GM21619 (cell line): ENCODE results near the gene RABL6.
"Not testable (repeated sequence)": the region's sequence is repeated elsewhere in the genome, so short reads cannot be mapped to it uniquely, and the experiment has no call there.

Experiments
- ATAC-seq: cut with Tn5 transposase; IDR thresholded peaks from one replicate; pipeline ENCODE4 v1.9.1; 2021; ENCODE audit not compliant: unreplicated experiment

Gene RABL6

DNA sequence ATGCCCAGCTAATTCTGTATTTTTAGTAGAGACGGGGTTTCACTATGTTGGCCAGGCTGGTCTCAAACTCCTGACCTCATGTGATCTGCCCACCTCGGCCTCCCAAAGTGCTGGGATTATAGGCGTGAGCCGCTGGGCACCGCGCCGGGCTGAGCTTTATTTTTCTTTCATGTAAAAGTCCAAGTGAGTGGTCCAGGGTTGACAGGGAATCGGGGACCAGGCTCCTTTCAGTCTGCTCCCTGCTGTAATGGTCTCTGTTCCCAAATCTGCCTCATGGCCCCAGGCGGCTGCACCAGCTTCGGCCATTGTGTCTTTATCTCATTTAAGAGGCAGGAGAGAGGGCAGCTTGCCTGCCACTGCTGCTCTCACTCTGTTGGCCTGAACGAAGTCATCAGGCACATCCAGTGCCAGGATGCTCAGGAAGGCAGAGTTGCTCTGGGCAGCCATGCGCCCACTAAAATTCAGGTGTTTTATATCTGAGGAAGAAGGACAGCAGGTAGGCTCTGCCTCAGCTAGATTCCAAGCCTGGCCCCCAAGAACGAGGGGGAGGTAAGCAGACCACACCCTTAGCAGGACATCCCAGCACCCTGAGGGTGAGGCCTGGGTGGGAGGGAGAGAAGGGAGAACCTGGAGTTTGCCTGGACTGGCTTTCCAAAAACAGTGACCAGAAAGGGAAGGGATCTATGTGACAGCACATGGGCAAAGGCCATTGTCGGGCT is 13.3 kb upstream of the RABL6 start:
- ATAC-seq, result no peak

DNA sequence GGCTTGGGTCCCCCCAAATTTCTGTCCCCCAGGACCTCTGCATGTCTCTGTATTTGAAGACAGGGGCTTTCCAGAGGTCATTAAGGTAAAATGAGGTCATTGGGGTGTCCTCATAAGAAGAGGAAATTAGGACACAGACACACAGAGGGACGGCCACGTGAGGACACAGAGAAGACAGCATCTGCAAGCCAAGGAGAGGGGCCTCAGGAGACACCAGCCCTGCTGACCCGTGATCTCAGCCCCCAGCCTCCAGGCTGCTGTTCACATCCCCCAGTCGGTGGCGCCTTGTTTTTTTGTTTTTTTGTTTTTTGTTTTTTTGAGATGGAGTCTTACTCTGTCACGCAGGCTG is 12.8 kb upstream of the RABL6 start:
- no peak for ATAC-seq

GRCh38 chr9:136796238-136796774 is 11.4 kb upstream of the RABL6 start, which contains the start of gene CCDC183:
Gene CCDC183, plus strand, starts transcription at chr9:136796338. Its CDS starts 60 bp downstream, at chr9:136796398.
- ATAC-seq, result no peak

DNA sequence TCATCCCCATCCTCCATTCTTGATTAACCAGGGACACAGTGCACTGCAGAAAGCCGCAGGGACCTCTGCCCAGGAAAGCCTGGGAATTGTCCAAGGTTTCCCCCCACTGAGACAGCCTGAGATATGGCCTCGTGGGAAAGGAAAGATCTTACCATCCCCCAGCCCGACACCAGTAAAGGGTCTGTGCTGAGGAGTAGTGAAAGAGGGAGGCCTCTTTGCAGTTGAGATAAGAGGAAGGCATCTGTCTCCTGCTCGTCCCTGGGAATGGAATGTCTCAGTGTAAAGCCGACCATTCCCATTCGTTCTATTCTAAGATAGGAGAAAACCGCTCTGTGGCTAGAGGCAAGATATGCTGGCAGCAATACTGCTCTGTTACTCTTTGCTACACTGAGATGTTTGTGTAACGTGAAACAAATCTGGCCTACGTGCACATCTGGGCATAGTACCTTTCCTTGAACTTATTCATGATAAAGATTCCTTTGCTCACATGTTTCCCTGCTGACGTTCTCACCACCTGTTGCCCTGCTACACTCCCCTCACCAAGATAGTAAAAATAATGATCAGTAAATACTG is 10.9 kb upstream of the RABL6 start:
- ATAC-seq, result not testable (repeated sequence)

GRCh38 chr9:136798708-136799078 is 9.1 kb upstream of the RABL6 start:
- ATAC-seq, result no peak

- ATAC-seq, result no peak
Observed at GRCh38 chr9:136799079-136799853, 8.5 kb upstream of the RABL6 start.

GRCh38 chr9:136799854-136800657 is 7.7 kb upstream of the RABL6 start:
- ATAC-seq, result peak; percentile 43

DNA sequence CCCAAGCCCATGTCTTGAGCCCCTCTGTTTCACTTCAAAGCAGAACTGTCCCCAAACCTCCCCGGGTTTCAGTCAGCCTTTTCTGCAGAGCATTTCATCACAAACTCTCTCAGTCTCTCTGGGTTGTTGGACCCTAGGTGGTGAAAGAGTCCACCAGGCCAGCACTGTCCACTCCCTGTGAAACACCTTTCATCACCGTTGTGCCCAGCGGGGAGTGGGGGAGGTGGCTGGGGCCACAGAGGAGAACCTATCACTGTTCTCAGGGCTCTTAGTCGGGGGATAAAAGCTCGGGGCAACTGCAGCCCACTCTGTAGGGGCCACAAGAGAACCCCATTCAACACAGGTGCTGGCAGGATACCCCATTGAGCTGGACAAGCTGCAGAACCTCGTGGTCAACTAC is 5.4 kb upstream of the RABL6 start:
- ATAC-seq, result no peak

GRCh38 chr9:136803009-136803550 is 4.7 kb upstream of the RABL6 start:
- not testable (repeated sequence) for ATAC-seq

- ATAC-seq, result no peak
Observed at GRCh38 chr9:136803551-136804508, 3.9 kb upstream of the RABL6 start.

GRCh38 chr9:136804509-136805206 is 3.1 kb upstream of the RABL6 start:
- ATAC-seq, result no peak

DNA sequence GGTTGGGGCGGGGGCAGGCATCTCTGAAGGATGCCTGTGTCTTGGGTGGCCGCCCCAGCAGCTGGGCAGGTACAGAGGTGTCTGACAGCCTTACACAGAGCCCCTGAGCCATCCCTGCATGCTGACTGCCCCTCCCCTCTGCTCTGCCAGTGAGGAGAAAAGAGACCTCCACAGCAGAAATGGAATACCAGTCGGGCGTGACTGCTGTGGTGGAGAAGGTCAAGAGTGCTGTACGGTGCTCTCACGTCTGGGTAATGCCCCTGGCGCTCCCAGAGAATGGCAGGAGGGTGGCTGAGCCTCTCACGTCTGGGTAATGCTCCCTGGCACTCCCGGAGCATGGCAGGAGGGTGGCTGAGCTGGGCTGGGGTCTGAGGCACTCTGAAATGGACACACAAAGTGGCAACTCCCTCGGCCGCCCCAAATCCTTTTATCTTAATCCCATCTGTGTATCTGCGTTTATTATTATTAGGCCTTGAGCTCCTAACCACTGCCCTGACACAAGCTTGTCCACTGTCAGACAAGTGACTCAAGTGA is 2.5 kb upstream of the RABL6 start:
- ATAC-seq, result no peak

DNA sequence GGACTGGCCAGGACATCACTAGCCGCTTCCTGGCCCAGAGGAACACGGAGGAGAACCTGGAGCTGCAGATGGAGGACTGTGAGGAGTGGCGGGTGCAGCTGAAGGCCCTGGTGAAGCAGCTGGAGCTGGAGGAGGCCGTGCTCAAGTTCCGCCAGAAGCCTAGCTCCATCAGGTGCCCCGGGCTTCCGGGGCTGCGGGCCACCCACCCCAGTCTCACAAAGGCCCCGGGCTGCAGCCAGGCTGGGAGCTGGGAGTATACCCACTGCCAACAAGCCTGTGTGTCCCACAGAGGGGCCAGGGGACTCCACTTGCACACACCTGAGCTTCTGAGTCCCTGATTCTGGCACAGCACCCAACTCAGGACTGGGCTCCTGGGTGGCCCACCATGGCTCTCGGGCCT is 1.7 kb upstream of the RABL6 start:
- no peak for ATAC-seq

- no peak for ATAC-seq
Observed at GRCh38 chr9:136806631-136807201, 1.0 kb upstream of the RABL6 start.

GRCh38 chr9:136808075-136808805 is 492 bp downstream of the RABL6 start:
- peak; percentile 30 for ATAC-seq

DNA sequence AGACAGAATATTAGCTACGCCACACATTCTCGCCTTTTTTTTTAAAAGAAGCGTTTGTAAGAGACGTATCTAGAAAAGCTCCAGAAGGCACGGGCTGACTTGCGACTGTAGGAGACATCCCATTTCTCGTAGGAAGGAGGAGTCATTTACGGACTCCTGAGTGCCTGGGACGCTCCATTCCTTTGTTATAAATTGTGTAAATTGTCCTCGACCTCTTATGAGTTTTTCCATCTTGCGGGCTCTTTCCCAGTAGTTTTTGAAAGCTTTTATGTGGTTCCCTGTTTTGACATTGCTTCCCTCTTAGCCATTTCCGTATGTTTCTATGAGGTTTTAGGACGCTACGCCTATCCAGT is 1.0 kb downstream of the RABL6 start:
- no peak for ATAC-seq

- ATAC-seq, result no peak
Observed at GRCh38 chr9:136814725-136815421, 7.1 kb downstream of the RABL6 start.
